BLaER1 (cell line): Measurements from ENCODE around the gene TMEM163.
"Not testable (repeated sequence)": the region's sequence is repeated elsewhere in the genome, so short reads cannot be mapped to it uniquely, and the experiment has no call there.

Experiments used
- H3K27ac ChIP-seq: shearing (Covaris generic); formaldehyde crosslinking; 2 replicates; pipeline ENCODE4 v1.8.1; 2022
- H3K27me3 ChIP-seq: shearing (Covaris generic); formaldehyde crosslinking; 2 replicates; pipeline ENCODE4 v1.8.1; 2022
- H3K36me3 ChIP-seq: shearing (Covaris generic); formaldehyde crosslinking; 2 replicates; pipeline ENCODE4 v1.8.1; 2022
- H3K4me1 ChIP-seq: shearing (Covaris generic); formaldehyde crosslinking; 2 replicates; pipeline ENCODE4 v1.8.1; 2022
- H3K4me2 ChIP-seq: shearing (Covaris generic); formaldehyde crosslinking; 2 replicates; pipeline ENCODE4 v1.8.1; 2022
- H3K4me3 ChIP-seq: shearing (Covaris generic); formaldehyde crosslinking; 2 replicates; pipeline ENCODE4 v1.8.1; 2022
- H3K9ac ChIP-seq: shearing (Covaris generic); formaldehyde crosslinking; 2 replicates; pipeline ENCODE4 v1.8.1; 2022
- H3K9me3 ChIP-seq: shearing (Covaris generic); formaldehyde crosslinking; 2 replicates; pipeline ENCODE4 v1.8.1; 2022
- H4K20me1 ChIP-seq: shearing (Covaris generic); formaldehyde crosslinking; 2 replicates; pipeline ENCODE4 v1.8.1; 2022
- Cebpa-rat ChIP-seq: shearing (Covaris generic); IDR thresholded peaks from 2 replicates; pipeline ENCODE4 v1.8.1; 2022

Gene TMEM163

GRCh38 chr2:134718817-134719814 lies at the start of gene TMEM163:
Gene TMEM163, minus strand, starts transcription at chr2:134719000.
- Histone ChIP-seq H3K9me3 (no peaks in the 10 kb centered on the region), H4K20me1 (peaks cover 34% of the 10 kb centered on the region), H3K27me3 (peaks cover 83% of the 10 kb centered on the region), H3K27ac (no peak within 1 kb of the TSS), H3K4me1 (peaks cover 12% of the 10 kb centered on the region), H3K9ac (0 out of 2 replicates have a peak within 1 kb of the TSS, but pooled peaks have one; percentile 48), H3K4me3 (peak within 1 kb of the TSS; percentile 69), H3K4me2 (peak within 1 kb of the TSS; percentile 97), H3K36me3 (no peaks in the 10 kb centered on the region)
- no peak for TF ChIP-seq Cebpa-rat

GRCh38 chr2:134766583-134766982 lies 47.8 kb upstream of the TMEM163 start:
- H3K27me3 ChIP-seq, result no peaks in the 10 kb centered on the region
- H3K9me3 ChIP-seq, result no peaks in the 10 kb centered on the region
- H4K20me1 ChIP-seq, result no peaks in the 10 kb centered on the region
- H3K36me3 ChIP-seq, result no peaks in the 10 kb centered on the region
- no peak overlapping the region for H3K9ac ChIP-seq
- no peak for TF ChIP-seq Cebpa-rat
- no peaks in the 10 kb centered on the region for H3K4me1 ChIP-seq
- no peak overlapping the region for H3K4me2 ChIP-seq
- no peak overlapping the region for H3K4me3 ChIP-seq
- no peak overlapping the region for H3K27ac ChIP-seq

GRCh38 chr2:134765987-134766386 lies 47.2 kb upstream of the TMEM163 start:
- Histone ChIP-seq H3K4me1 (no peaks in the 10 kb centered on the region), H3K4me3 (no peak overlapping the region), H3K27me3 (no peaks in the 10 kb centered on the region), H3K9me3 (no peaks in the 10 kb centered on the region), H3K36me3 (no peaks in the 10 kb centered on the region), H3K4me2 (no peak overlapping the region), H3K27ac (no peak overlapping the region), H3K9ac (no peak overlapping the region), H4K20me1 (no peaks in the 10 kb centered on the region)
- TF ChIP-seq Cebpa-rat, result no peak

GRCh38 chr2:134764164-134764563 lies 45.4 kb upstream of the TMEM163 start:
- Histone ChIP-seq H3K9me3 (no peaks in the 10 kb centered on the region), H3K9ac (no peak overlapping the region), H3K27ac (no peak overlapping the region), H3K27me3 (no peaks in the 10 kb centered on the region), H3K4me1 (no peaks in the 10 kb centered on the region), H3K36me3 (no peaks in the 10 kb centered on the region), H3K4me2 (no peak overlapping the region), H4K20me1 (no peaks in the 10 kb centered on the region), H3K4me3 (no peak overlapping the region)
- no peak for TF ChIP-seq Cebpa-rat

GRCh38 chr2:134763164-134763710 lies 44.4 kb upstream of the TMEM163 start:
- H3K27ac ChIP-seq, result no peak overlapping the region
- H3K4me1 ChIP-seq, result peaks cover 8% of the 10 kb centered on the region
- no peak overlapping the region for H3K9ac ChIP-seq
- H3K9me3 ChIP-seq, result no peaks in the 10 kb centered on the region
- TF ChIP-seq Cebpa-rat, result no peak
- H3K4me3 ChIP-seq, result no peak overlapping the region
- H4K20me1 ChIP-seq, result no peaks in the 10 kb centered on the region
- H3K27me3 ChIP-seq, result no peaks in the 10 kb centered on the region
- H3K36me3 ChIP-seq, result no peaks in the 10 kb centered on the region
- no peak overlapping the region for H3K4me2 ChIP-seq

DNA sequence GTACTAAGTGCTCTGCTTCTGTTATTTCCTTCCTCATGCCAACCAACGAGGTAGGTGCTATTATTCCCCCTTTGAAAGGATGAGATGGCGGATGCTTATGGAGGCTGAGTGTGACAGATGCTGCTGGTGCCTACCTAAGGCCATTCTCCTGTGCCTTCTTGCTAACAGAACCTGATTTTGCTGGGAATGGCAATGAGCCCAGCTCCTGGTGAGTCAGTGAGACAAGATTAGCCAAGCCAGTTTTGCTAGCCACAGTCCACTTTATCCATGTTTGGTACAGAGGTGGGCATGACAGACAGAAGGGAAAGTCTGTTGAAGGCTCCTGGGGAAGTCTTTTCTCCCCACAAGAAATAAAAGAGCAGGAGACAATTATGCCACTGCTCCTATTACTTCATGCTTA lies 43.7 kb upstream of the TMEM163 start:
- Histone ChIP-seq H3K4me3 (no peak overlapping the region), H3K27ac (no peak overlapping the region), H3K4me2 (no peak overlapping the region), H3K9ac (no peak overlapping the region), H3K9me3 (no peaks in the 10 kb centered on the region), H4K20me1 (no peaks in the 10 kb centered on the region), H3K4me1 (peaks cover 10% of the 10 kb centered on the region), H3K36me3 (no peaks in the 10 kb centered on the region), H3K27me3 (no peaks in the 10 kb centered on the region)
- TF ChIP-seq Cebpa-rat, result no peak

DNA sequence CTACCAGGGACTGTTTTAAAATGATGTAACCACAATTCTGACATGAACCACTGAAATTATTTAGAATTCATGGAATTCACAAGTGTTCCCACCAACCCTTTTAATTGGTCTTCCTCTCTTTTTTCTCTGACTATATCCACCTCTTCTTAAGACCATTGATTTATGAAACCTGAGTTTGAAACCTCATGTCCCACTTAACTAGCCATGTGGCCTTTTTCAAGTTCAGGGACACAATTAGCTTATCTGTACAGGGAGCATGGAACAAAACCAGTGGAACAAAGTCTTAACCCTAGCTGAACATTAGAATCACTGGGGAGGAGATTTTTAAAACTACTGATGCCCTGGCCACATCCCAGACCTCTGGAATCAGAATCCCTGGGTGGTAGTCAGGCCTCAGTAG lies 41.6 kb upstream of the TMEM163 start:
- no peaks in the 10 kb centered on the region for H3K9me3 ChIP-seq
- no peak for TF ChIP-seq Cebpa-rat

DNA sequence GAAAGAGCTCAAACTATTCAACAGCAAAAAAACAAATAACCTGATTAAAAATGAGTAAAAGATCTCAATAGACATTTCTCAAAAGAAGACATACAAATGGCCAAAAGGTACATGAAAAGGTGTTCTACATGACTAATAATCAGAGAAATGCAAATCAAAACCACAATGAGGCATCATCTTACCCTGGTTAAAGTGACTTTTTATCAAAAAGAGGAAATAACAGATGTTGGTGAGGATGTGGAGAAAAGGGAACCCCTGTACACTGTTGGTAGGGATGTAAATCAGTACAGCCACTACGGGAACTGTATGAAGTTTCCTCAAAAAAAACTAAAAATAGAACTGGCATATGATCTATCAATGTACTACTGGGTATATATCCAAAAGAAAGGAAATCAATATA lies 39.8 kb upstream of the TMEM163 start:
- H3K27ac ChIP-seq, result no peak overlapping the region
- no peaks in the 10 kb centered on the region for H4K20me1 ChIP-seq
- H3K9me3 ChIP-seq, result no peaks in the 10 kb centered on the region
- no peak overlapping the region for H3K4me3 ChIP-seq
- no peaks in the 10 kb centered on the region for H3K36me3 ChIP-seq
- H3K27me3 ChIP-seq, result no peaks in the 10 kb centered on the region
- H3K9ac ChIP-seq, result no peak overlapping the region
- H3K4me2 ChIP-seq, result no peak overlapping the region
- H3K4me1 ChIP-seq, result peaks cover 10% of the 10 kb centered on the region
- TF ChIP-seq Cebpa-rat, result no peak

More for the DNA sequence above, 41.6 kb upstream of the TMEM163 start:
- Histone ChIP-seq H3K36me3 (no peaks in the 10 kb centered on the region), H4K20me1 (no peaks in the 10 kb centered on the region), H3K9ac (no peak overlapping the region), H3K27me3 (no peaks in the 10 kb centered on the region), H3K4me2 (no peak overlapping the region), H3K4me1 (peaks cover 10% of the 10 kb centered on the region), H3K4me3 (no peak overlapping the region), H3K27ac (no peak overlapping the region)

- not testable (repeated sequence) for H3K4me1 ChIP-seq, H3K4me2 ChIP-seq, H3K27me3 ChIP-seq, H3K27ac ChIP-seq, H3K36me3 ChIP-seq, H4K20me1 ChIP-seq, H3K9me3 ChIP-seq, H3K9ac ChIP-seq, H3K4me3 ChIP-seq
These were observed 33.2 kb upstream of the TMEM163 start for GRCh38 chr2:134751981-134752380.

- no peak overlapping the region for H3K27ac ChIP-seq
- H3K36me3 ChIP-seq, result no peaks in the 10 kb centered on the region
- H3K4me3 ChIP-seq, result no peak overlapping the region
- TF ChIP-seq Cebpa-rat, result no peak
- no peaks in the 10 kb centered on the region for H4K20me1 ChIP-seq
- no peak overlapping the region for H3K9ac ChIP-seq
- no peaks in the 10 kb centered on the region for H3K9me3 ChIP-seq
- no peak overlapping the region for H3K4me2 ChIP-seq
- H3K4me1 ChIP-seq, result peaks cover 6% of the 10 kb centered on the region
- H3K27me3 ChIP-seq, result no peaks in the 10 kb centered on the region
These were observed 26.7 kb upstream of the TMEM163 start for GRCh38 chr2:134745546-134745945.
